Heart left ventricle (tissue), 16 donors: ENCODE results near the gene SLC39A3. TPM values are rescaled to one million over a fixed set of nuclear protein-coding genes. Genes with fewer than 3 reads are reported as not detected.
A peak's percentile ranks its signal among the peaks of the same experiment; 100 is the strongest.

Source experiments
- ATAC-seq, 4 donors: fragments of 200-7000 bp; cut with Tn5 transposase; one replicate each; pipeline ENCODE4 v1.9.1; 2020 to 2022; ENCODE audit warnings: moderate library complexity in 4 of 4, mild to moderate bottlenecking in 3 of 4, moderate number of reproducible peaks in 1 of 4
- DNase-seq, 5 donors: peaks; one replicate each; pipeline ENCODE4 v3.0.0-alpha.2; 2020
- H3K27ac ChIP-seq, 12 donors: fragments of 200-600 bp; sonication (generic) in 4 of 12; one replicate each; pipeline versions ENCODE4 v1.5.0 to v1.8.0; 2016 to 2022; ENCODE audit warnings: mild to moderate bottlenecking in 2 of 12
- H3K27me3 ChIP-seq, 9 donors: fragments of 200-600 bp; sonication (generic) in 2 of 9; one replicate each; pipeline versions ENCODE4 v1.5.1 to v1.8.0; 2016 to 2022; ENCODE audit warnings: mild to moderate bottlenecking in 3 of 9
- H3K36me3 ChIP-seq, 9 donors: fragments of 200-600 bp; sonication (generic) in 2 of 9; one replicate each; pipeline versions ENCODE4 v1.5.0 to v1.8.0; 2018 to 2022; ENCODE audit warnings: mild to moderate bottlenecking in 2 of 9
- H3K4me1 ChIP-seq, 12 donors: fragments of 200-600 bp; sonication (generic) in 4 of 12; one replicate each; pipeline versions ENCODE4 v1.5.0 to v1.8.0; 2016 to 2022; ENCODE audit warnings: mild to moderate bottlenecking in 3 of 12
- H3K4me3 ChIP-seq, 12 donors: fragments of 200-600 bp; sonication (generic) in 4 of 12; one replicate each; pipeline versions ENCODE4 v1.5.0 to v1.8.0; 2017 to 2022; ENCODE audit warnings: mild to moderate bottlenecking in 9 of 12, moderate library complexity in 4 of 12
- H3K9me3 ChIP-seq, 12 donors: fragments of 200-600 bp; sonication (generic) in 4 of 12; one replicate each; pipeline versions ENCODE4 v1.5.0 to v1.8.0; 2016 to 2022; ENCODE audit warnings: mild to moderate bottlenecking in 1 of 12
- CTCF ChIP-seq, 12 donors: fragments of 200-600 bp; sonication (generic) in 4 of 12; IDR thresholded peaks; one replicate each; pipeline versions ENCODE4 v1.5.0 to v1.8.0; 2018 to 2022; ENCODE audit warnings: antibody characterized with exemption in 12 of 12, mild to moderate bottlenecking in 5 of 12
- POLR2A ChIP-seq, 2 donors: fragments of 450-650 bp; IDR thresholded peaks; one replicate each; pipeline ENCODE4 v1.6.1; 2017; ENCODE audit warnings: antibody characterized with exemption in 2 of 2, mild to moderate bottlenecking in 2 of 2, moderate library complexity in 2 of 2
- WGBS, 4 donors: extraction: QIAGEN DNeasy Blood & Tissue Kit in 2 of 4; methylation state at CpG; one replicate each; pipeline versions ENCODE4 v1.1.5 to v1.1.7; 2013 to 2018; 5-methylcytosine and 5-hydroxymethylcytosine counted together
- intact Hi-C, 10 donors: fragments of 100-400 bp; cut with DNase I; formaldehyde crosslinking; loops; one replicate each; pipeline versions ENCODE4 v1.11.1 to v1.14.2; 2022
- polyA plus RNA-seq, 2 donors: library from polyadenylated mRNA; stranded (reverse); fragments of 200-250 nt; gene quantifications; one replicate each; pipeline ENCODE4 v1.2.3, GENCODE V29; 2013
- total RNA-seq, 9 donors: library from RNA; depleted of rRNA in 2 of 9; stranded (reverse); fragments of >200 nt in 2 of 9; fragmentation: NEBNext Ultra II Directional in 3 of 9; extraction: Animal tissue kit (Norgen Biotek cat#: 25700) in 3 of 9; gene quantifications; one replicate each; pipeline versions ENCODE4 v1.1.0 to v1.2.4, GENCODE V29; 2016 to 2023
- donor health status: ischemic (EF 13 %, LVEDD 7.1; RV severe dilation, severe dysfunction).
- donor health status: healthy with polysubstance abuse.
- donor health status: DM: no; HTN: yes; CAD: no.
- donor health status: DM: no; HTN: no; CAD: no.
- donor health status: ischemic (EF 25% LVEDD 6.9; RV normal size, moderate dysfunction).
- donor health status: ischemic (EF 25% LVEDD 5.7; RV mildly dilated, moderate dysfunction).
- donor health status: healthy.
- donor health status: DM: yes; HTN: yes; CAD: no.
- donor health status: ischemic (EF 35%, LVEDD 5.7; RV mildly dilated, moderate dysfunction).
- donor health status: nonischemic (EF 11% LVEDD 7.7; RV severe dilation, severe dysfunction).
- donor health status: DM: yes; HTN: yes; CAD: no.
- donor health status: PGD.
- donor health status: ischemic (EF 29% LVEDD 5.4; RV normal size, mild dysfunction).
- donor health status: nonischemic (EF 23%, LVEDD 6.1; RV moderate dilation, normal function).

The SLC39A3 gene
- total and polyA plus RNA-seq, 11 donors = 16.4 to 63.7 (median 30.9) TPM

DNA sequence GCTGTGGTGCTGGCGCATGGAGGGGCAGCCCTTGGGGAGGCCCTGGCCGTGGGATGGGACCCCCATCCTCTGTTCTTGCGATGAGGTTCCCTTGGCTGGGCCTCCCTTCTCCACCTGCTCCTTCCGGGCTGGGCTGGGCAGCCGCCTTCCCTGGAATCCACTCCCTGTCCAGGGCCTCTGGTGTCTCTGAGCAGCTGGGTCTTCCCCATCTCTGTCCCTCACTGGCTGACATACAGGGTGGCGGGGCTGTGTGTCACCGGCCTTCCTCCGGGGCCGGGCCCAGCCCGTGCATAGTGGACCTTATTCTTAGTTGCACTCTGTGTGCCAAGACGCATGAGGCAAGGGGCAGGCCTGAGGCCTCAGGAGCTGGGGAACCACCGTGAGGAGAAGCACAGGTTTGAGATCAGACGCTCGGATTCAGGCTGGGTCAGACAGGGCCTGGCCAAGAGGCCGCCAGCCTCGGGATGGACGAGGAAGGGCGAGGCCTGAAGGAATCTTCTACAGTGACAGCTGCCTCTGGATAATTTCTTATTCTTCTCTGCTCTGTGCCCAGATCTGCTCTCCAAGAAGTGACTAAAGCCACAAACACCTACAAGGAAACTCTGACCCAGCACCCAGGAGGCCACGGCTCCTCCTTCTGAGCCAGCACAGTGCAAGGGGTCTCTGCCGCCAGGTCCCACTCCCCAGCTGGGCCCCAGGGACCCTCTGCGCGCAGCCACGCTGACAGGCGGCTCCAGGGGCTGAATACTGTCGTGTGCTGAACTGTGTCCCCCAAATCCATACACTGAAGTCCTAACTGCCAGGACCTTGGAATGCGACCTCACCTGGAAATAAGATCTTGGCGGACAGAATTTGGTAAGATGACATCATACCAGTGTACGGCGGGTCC, 32.2 kb upstream of the SLC39A3 start:
- DNase-seq (peak in 1 of 5 donors; percentile 70), ATAC-seq (peak in 3 of 4 donors; percentile 14 to 49 (median 40))
- WGBS, 4 donors = 61 to 71% (median 66%) methylated on average over 21 to 29 of the region's 29 CpGs
- H3K4me1 ChIP-seq = peaks cover 12 to 70% (median 61%) of the 10 kb centered on the region in 12 donors
- no peaks in the 10 kb centered on the region for H3K9me3 ChIP-seq
- H3K27ac ChIP-seq = peak overlapping the region; percentile 24 to 94 (median 86)
- intact Hi-C loops = no loop called here
- H3K27me3 ChIP-seq = no peaks in the 10 kb centered on the region
- peaks cover 0 to 19% (median 17%) of the 10 kb centered on the region in 9 donors for H3K36me3 ChIP-seq
- H3K4me3 ChIP-seq = no peak overlapping the region
- TF ChIP-seq POLR2A (IDR thresholded peaks at IDR 0.05) = no peak
- TF ChIP-seq CTCF (IDR thresholded peaks at IDR 0.05) = no peak

GRCh38 chr19:2770055-2771013, 30.5 kb upstream of the SLC39A3 start:
- WGBS, 4 donors = 43 to 66% (median 49%) methylated on average over 27 to 40 of the region's 40 CpGs
- ATAC-seq = peak; percentile 79 to 88 (median 82)
- H3K27me3 ChIP-seq = no peaks in the 10 kb centered on the region
- DNase-seq = peak in 4 of 5 donors; percentile 78 to 90 (median 81)
- peak overlapping the region in 2 of 12 donors; percentile 13 to 15 for H3K4me3 ChIP-seq
- peaks cover 12 to 57% (median 49%) of the 10 kb centered on the region in 12 donors for H3K4me1 ChIP-seq
- peak overlapping the region; percentile 45 to 94 (median 86) for H3K27ac ChIP-seq
- H3K9me3 ChIP-seq = no peaks in the 10 kb centered on the region
- intact Hi-C loops = no loop called here
- TF ChIP-seq CTCF (IDR thresholded peaks at IDR 0.05) (no peak), POLR2A (IDR thresholded peaks at IDR 0.05) (no peak)
- peaks cover 0 to 36% (median 34%) of the 10 kb centered on the region in 9 donors for H3K36me3 ChIP-seq

DNA sequence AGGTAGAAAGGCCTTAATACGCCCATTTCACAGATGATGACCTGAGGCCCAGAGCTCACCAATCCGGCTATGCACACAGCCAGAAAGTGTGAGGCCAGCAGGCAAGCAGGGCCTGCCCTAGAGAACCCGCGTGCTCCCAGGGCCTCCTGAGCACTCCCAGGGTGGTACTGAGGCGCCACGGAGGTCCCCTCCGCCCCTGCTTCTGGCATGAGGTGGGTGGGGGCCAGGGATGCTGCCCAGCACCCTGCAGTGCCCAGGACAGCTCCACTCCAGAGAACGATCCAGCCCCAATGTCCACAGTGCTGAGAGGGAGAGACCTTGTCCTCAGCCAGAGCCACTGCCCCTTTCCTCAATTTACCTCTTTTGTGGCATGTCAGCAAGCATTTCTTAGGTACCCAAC, 29.4 kb upstream of the SLC39A3 start:
- H3K9me3 ChIP-seq = no peaks in the 10 kb centered on the region
- ATAC-seq (no peak), DNase-seq (no peak)
- peaks cover 3 to 47% (median 45%) of the 10 kb centered on the region in 9 donors for H3K36me3 ChIP-seq
- H3K27ac ChIP-seq = peak overlapping the region in 9 of 12 donors; percentile 27 to 94 (median 47)
- no peaks in the 10 kb centered on the region for H3K27me3 ChIP-seq
- intact Hi-C loops = no loop called here
- no peak for TF ChIP-seq CTCF (IDR thresholded peaks at IDR 0.05)
- no peak for TF ChIP-seq POLR2A (IDR thresholded peaks at IDR 0.05)
- no peak overlapping the region for H3K4me3 ChIP-seq
- 72 to 93% (median 81%) methylated on average over 3 to 8 of the region's 8 CpGs for WGBS, 4 donors
- H3K4me1 ChIP-seq = peaks cover 4 to 46% (median 37%) of the 10 kb centered on the region in 12 donors
